Measurements from ENCODE around the gene COL23A1.
"Not testable (repeated sequence)": the region's sequence is repeated elsewhere in the genome, so short reads cannot be mapped to it uniquely, and the experiment has no call there.

The COL23A1 gene

DNA sequence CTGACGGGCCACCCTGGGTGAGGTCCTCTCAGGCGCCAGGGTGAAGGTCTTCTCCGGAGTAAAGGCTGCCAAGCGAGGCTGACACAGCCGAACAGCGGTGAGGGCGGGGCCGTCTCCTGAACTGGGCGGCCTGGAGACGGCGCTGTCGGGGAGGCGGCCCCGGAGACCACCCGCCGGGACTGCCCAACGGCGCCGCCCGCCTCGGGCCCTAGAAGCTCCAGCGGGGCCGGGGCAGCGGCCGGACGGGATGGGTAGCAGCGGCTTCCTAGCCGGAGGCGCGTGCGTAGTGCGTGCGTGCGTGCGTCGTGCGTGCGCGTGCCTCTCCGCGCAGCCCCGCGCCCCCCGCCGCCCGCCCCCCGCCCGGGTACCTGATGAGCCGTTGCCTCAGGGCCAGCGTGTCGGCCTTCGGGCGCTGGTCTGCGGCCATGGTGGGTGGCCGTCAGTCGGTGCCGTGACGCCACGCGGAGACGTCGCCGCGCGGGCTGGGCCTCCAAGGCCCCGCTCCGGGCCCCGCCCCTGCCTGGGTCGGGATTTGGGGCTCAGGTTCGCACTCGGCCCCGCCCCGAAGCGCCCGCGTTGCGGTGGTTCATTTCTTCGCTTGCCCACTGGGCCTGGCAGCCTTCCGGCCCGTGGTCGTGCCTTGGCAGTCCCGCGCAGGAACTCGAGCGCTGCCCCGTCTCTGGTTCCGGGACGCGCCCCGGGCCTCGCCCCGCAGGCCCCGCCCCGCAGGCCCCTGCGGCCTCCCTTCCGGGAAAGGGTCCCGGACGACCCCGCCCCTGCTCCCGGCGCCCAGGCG lies 357.9 kb downstream of the COL23A1 start, which contains the start of gene PHYKPL:
PHYKPL (minus strand) TSS at position 679 of the 796 bp plus-strand sequence; CDS start at position 427, 252 bp downstream.
- no peak for DNase-seq

DNA sequence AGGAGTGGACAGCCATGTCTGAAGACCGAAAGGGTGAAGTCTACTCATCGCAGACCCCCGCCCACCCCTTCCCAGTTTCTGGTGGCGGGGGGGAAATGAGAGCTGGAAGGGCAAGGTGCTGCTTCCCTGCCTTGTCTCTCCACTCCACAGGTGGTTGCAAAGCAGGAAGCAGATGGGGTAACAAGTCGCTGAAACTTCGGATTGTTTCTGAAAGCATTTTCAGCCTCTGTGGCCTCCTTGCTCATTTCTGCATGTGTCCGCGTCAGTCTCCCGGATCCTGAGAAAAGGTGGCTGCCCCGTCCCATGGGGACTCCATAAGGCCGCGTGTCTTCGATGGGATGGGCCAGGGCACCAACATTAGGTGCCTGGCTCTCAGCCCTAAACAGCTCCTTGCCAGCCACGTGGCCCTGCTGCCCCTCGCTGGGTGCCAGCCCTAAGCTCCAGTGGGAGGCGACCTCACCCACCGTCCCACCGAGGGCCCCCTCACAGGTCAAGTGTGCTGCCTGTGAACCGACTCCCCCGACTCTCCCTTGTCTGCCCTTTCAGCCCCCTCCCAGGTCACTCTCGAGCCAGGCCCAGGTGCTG lies 358.6 kb downstream of the COL23A1 start:
- no peak for DNase-seq

GRCh38 chr5:178230879-178231538 lies 359.2 kb downstream of the COL23A1 start:
- DNase-seq = no peak

GRCh38 chr5:178229861-178230260 lies 360.3 kb downstream of the COL23A1 start:
- no peak for DNase-seq

- not testable (repeated sequence) for DNase-seq
These were observed 361.1 kb downstream of the COL23A1 start for GRCh38 chr5:178229111-178229510.

DNA sequence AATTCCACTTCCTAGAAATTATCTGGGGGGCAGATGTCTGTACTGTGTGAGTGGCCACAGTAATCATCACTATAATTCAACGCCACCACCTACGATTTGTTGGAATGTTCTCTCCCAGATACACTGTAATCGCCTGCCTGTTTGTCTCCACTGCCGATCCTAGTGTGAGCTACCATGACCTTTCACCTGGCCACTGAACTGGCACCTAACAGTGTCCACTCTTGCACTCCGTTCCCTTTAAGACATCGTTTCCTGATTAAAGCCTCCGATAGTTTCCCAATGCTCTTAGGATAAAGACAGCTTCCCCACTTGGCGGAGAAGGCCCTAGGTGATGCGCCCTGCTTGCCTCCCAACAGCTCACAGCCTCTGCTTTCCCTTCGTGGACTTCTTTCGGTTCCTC lies 361.6 kb downstream of the COL23A1 start:
- no peak for DNase-seq

DNA sequence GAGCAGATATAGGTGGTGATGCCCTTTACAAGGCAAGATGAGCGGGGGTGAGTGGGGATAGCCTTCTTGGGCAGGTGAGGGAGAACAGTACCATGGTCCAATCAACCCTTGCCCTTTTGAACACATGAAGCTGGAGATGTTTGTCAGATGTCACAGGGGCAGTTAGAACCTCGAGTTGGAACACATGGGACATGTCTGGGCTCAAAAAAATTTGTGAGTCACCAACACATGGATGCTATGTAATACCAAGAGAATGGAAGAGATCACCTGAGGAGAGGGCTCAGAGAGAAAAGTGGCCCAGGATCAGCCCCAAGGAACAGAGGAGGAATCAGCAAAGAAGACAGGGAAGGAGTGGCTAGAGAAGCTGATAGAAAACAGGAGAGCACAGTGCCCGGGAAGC lies 362.3 kb downstream of the COL23A1 start:
- no peak for DNase-seq

DNA sequence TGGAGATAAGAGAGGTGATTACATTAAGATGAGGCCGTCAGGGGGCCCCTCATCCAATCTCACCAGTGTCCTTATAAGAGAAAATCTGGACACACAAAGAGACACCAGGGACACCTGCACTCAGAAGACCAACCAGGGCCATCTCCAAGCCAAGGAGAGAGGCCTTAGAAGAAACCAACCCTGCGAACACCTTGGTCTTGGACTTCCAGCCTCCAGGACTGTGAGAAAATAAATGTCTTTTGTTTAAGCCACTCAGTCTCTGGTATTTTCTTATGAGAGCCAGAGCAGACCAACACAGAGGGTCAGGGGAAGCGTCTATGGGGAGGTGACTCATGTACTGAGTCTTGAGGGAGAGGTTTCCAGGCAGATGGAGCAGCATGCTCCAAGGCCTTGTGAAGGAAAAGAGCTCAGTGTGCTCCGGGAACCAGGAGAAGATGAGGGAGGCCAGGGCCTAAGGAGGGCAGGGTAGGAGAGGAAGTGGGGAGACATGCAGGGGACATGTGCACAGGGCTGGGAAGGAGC lies 363.0 kb downstream of the COL23A1 start:
- no peak for DNase-seq

DNA sequence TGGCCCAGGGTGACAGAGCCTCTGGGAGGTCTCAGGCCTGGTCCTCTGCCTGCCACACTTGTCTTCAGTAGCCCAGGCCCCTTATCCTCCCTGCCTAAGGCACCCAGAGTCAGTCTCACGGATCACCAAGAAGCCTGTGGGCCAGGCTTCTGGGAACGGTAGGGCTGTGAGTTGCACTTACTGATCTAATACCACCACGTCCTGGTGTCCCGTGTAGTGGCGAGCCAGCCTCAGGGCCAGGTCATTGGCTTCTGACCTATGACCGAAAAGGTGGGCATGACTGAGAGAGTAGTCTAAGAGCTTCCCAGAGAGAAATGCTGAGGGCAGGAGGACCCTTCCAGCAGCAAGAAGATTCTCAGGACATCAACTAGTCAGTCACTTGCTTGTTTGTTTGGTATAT lies 365.0 kb downstream of the COL23A1 start:
- DNase-seq = no peak

GRCh38 chr5:178224403-178224802 lies 365.8 kb downstream of the COL23A1 start:
- no peak for DNase-seq

- no peak for DNase-seq
These were observed 366.3 kb downstream of the COL23A1 start for GRCh38 chr5:178223828-178224335.

GRCh38 chr5:178223196-178223773 lies 366.9 kb downstream of the COL23A1 start:
- DNase-seq = no peak

GRCh38 chr5:178222292-178222691 lies 367.9 kb downstream of the COL23A1 start:
- DNase-seq = no peak

- DNase-seq = no peak
These were observed 368.3 kb downstream of the COL23A1 start for GRCh38 chr5:178221853-178222252.

DNA sequence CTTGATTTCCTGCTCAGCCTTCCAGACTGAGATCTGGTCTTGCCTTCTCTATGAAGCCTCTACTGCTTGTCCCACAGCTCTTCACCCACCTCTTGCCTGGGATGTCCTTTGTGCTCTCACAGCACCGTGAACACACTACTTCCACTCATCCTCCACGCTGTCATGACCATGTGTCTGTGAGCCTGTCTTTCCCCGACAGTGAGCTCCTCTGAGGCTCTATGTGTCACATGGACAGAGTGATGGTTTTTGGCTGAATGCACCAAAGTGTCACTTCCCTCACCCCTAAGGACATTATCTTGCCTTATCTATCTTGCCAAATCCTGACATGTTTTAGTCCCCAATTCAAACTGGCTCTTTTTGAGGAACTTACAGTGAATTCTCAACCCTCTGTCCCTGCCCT lies 368.9 kb downstream of the COL23A1 start:
- no peak for DNase-seq

- DNase-seq = no peak
These were observed 371.4 kb downstream of the COL23A1 start for GRCh38 chr5:178218827-178219226.

DNA sequence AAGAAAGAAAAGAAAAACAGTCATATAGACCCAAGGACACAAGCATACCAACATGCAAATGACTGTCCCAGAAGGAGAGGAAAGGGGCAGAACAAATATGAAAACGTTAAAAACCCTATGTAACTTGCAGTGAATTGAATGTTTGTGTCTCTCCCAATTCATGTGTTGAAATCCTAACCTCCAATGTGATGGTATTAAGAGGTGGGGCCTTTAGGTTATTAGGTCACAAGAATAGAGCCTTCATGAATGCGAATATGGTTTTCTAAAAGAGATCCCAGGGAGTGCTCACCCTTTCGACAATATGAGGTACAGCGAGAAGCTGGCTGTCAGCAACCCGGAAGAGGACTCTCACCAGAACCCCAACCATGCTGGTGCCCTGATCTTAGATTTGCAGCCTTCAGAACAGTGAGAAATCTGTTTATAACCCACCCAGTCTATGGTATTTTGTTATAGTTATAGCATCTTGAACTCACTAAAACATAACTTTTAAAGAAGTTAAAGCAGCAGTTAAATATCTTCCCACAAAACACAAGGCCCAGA lies 371.9 kb downstream of the COL23A1 start:
- no peak for DNase-seq

GRCh38 chr5:178216779-178217178 lies 373.4 kb downstream of the COL23A1 start:
- no peak for DNase-seq

- no peak for DNase-seq
These were observed 374.1 kb downstream of the COL23A1 start for GRCh38 chr5:178216088-178216534.

DNA sequence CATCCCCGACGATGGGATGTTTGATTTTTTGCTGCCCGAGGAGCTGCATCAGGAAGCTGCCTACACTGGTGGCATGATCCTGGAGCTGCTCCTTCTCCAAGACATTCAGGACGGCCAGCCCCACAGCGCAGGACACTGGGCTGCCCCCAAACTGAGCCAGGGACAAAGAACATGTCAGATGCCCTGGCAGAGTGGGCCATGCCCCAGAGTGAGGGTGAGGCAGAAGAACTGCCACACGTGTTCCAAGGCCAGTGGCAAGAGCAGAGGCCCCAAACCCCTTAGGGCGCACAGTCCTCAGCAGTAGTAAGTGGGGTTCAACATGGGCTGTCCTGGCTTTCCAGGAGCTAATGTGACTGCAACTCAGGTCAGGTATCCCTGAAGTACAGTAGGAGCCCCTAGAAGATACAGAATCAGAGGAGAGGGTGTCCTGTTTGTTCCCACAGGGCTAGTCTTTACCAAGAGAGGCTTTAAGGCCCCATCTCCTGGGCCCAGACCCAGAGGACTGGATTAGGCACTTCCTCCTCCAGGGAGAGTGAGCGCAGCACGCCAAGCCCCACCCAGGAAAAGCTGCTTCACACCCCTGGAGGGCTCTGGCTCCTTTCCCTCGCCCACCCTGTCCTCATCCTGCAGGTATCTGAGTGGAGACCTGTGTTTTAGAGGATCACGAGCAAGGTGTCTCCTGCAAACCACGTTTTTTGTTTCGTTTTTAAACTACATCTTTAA lies 374.8 kb downstream of the COL23A1 start:
- DNase-seq = no peak

DNA sequence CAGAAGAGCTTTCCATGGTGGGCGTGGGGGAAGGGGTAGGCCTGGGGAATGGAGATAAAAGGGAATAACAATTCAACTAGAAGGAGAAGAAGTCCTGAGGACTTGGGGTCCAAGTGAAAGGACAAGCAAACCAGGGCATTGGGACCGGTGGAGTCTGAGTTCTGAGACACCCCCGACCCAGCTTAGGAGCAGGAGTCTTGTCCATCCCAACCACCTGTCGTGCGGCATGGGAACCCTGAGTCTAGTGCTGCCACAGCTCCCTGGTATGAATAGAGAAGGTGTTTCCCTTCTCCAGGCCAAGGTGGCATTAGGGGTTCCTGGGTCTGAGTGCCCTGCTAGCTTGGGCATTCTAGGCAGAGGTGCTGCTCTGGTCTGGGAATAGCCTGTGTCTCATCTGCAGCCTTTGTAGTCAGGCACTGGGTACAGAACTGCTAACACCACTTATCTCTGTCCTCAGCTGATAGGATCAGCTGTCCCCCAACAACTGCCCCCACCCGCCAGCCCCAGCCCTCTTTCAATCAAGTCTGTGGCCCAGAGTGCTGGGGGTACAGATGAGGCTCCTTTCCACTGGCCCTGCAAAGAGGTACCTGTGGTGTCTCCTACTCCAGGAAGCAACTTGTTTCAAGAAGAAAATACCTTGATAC lies 375.9 kb downstream of the COL23A1 start:
- no peak for DNase-seq

DNA sequence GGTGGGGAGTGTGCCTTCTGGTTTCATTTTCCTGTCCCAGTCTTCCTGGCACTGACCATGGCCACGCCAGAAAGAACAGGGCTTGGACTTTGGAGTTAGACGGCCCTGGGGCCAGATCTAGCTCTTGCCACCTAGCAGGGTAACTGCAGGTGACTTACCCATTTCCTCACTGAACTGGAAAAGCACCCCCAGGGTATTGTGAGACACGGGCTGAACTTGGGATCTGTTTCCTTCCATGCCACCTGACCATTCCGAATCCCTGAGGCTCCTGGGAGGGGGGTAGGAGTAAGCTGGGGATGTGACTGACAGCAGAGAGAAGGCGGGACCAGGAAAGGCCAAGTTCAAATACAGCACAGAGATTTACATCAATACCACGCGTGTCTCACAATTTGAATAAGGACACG lies 376.4 kb downstream of the COL23A1 start:
- no peak for DNase-seq

All from NCI-H2107 (cell line).